Stomach (tissue), 9 donors: ENCODE measurements around the gene GPC6. TPM values are rescaled to one million over a fixed set of nuclear protein-coding genes. Genes with fewer than 3 reads are reported as not detected.
A peak's percentile ranks its signal among the peaks of the same experiment; 100 is the strongest.

Experiments used
- DNase-seq, 2 donors: peaks; one replicate each; pipeline versions ENCODE4 v3.0.0 to v3.0.0-alpha.2; 2013 to 2019
- H3K27ac ChIP-seq, 5 donors: fragments of 200-600 bp in 4 of 5; sonication (generic) in 4 of 5; one replicate each; pipeline ENCODE4 v1.5.1; 2013 to 2019; ENCODE audit warnings: mild to moderate bottlenecking in 1 of 5, moderate library complexity in 1 of 5
- H3K27me3 ChIP-seq, 3 donors: fragments of 200-600 bp; sonication (generic); one replicate each; pipeline ENCODE4 v1.5.1; 2017 to 2019; ENCODE audit warnings: mixed run types in 1 of 3
- H3K36me3 ChIP-seq, 4 donors: fragments of 200-600 bp; sonication (generic); 1 replicate in 3 of 4; 2 replicates in 1 of 4; pipeline ENCODE4 v1.5.1; 2016 to 2019
- H3K4me1 ChIP-seq, 4 donors: fragments of 200-600 bp; sonication (generic); one replicate each; pipeline ENCODE4 v1.5.1; 2016 to 2019
- H3K4me3 ChIP-seq, 4 donors: fragments of 200-600 bp; sonication (generic) in 3 of 4; one replicate each; pipeline ENCODE4 v1.5.1; 2016 to 2019; ENCODE audit warnings: mild to moderate bottlenecking in 1 of 4
- H3K9me3 ChIP-seq, 4 donors: fragments of 200-600 bp; sonication (generic); one replicate each; pipeline ENCODE4 v1.5.1; 2016 to 2019
- CTCF ChIP-seq, 7 experiments: fragments of 450-650 bp in 4 of 7; fragments of 200-600 bp in 3 of 7; sonication (generic) in 3 of 7; IDR thresholded peaks; one replicate each; pipeline ENCODE4 v1.5.1; 2016 to 2019; ENCODE audit warnings: antibody characterized with exemption in 7 of 7, control low read depth in 2 of 7, mild to moderate bottlenecking in 1 of 7
- EP300 ChIP-seq: sonication (generic); formaldehyde crosslinking; IDR thresholded peaks from one replicate; pipeline ENCODE4 v1.6.1; 2017; ENCODE audit warnings: antibody characterized with exemption
- POLR2A ChIP-seq, 4 donors: fragments of 450-650 bp; IDR thresholded peaks; one replicate each; pipeline ENCODE4 v1.6.1; 2016; ENCODE audit warnings: antibody characterized with exemption in 4 of 4, control low read depth in 2 of 4, mild to moderate bottlenecking in 1 of 4, moderate library complexity in 1 of 4
- POLR2AphosphoS5 ChIP-seq, 3 donors: sonication (generic); formaldehyde crosslinking; IDR thresholded peaks; one replicate each; pipeline ENCODE4 v1.6.1; 2016; ENCODE audit warnings: antibody characterized with exemption in 3 of 3
- WGBS, 5 donors: extraction: QIAGEN DNeasy Blood & Tissue Kit in 3 of 5; methylation state at CpG; one replicate each; pipeline versions ENCODE4 v1.1.5 to v1.1.7; 2013 to 2018; 5-methylcytosine and 5-hydroxymethylcytosine counted together
- intact Hi-C: fragments of 100-400 bp; cut with DNase I; formaldehyde crosslinking; loops from one replicate; pipeline ENCODE4 v1.15.1; 2023; ENCODE audit warnings: low total_unique reads
- polyA plus RNA-seq, 3 donors: library from polyadenylated mRNA; stranded (reverse); fragments of 200-250 nt; gene quantifications; one replicate each; pipeline ENCODE4 v1.2.3, GENCODE V29; 2013
- total RNA-seq, 5 donors: library from RNA; depleted of rRNA; stranded (reverse); fragments of >200 nt; gene quantifications; one replicate each; pipeline versions ENCODE4 v1.1.0 to v1.2.3, GENCODE V29; 2014 to 2016
- donor health status: healthy with polysubstance abuse.
- donor health status: Bipolar disorder and iron deficiency.
- donor health status: healthy.

GPC6 gene
- total and polyA plus RNA-seq, 8 donors, result 0.70 to 52.7 (median 5.6) TPM

GRCh38 chr13:93987458-93987857 lies 760.9 kb downstream of the GPC6 start:
- Histone ChIP-seq H3K36me3 (no peaks in the 10 kb centered on the region), H3K4me1 (no peaks in the 10 kb centered on the region), H3K4me3 (no peak overlapping the region), H3K27me3 (no peaks in the 10 kb centered on the region), H3K9me3 (peaks cover 0 to 4% (median 0%) of the 10 kb centered on the region in 4 donors), H3K27ac (no peak overlapping the region)
- DNase-seq, result no peak
- intact Hi-C loops, result no loop called here
- TF ChIP-seq POLR2A (IDR thresholded peaks at IDR 0.05) (no peak), CTCF (IDR thresholded peaks at IDR 0.05) (no peak), POLR2AphosphoS5 (IDR thresholded peaks at IDR 0.05) (no peak)

GRCh38 chr13:93991569-93991968 lies 765.0 kb downstream of the GPC6 start:
- TF ChIP-seq CTCF (IDR thresholded peaks at IDR 0.05) (no peak), POLR2A (IDR thresholded peaks at IDR 0.05) (no peak), EP300 (no peak), POLR2AphosphoS5 (IDR thresholded peaks at IDR 0.05) (no peak)
- Histone ChIP-seq H3K27ac (no peak overlapping the region), H3K9me3 (peaks cover 0 to 4% (median 0%) of the 10 kb centered on the region in 4 donors), H3K4me3 (no peak overlapping the region), H3K36me3 (no peaks in the 10 kb centered on the region), H3K27me3 (no peaks in the 10 kb centered on the region), H3K4me1 (no peaks in the 10 kb centered on the region)
- intact Hi-C loops, result no loop called here
- no peak for DNase-seq

GRCh38 chr13:93996481-93996880 lies 769.9 kb downstream of the GPC6 start:
- no peak overlapping the region for H3K4me3 ChIP-seq
- H3K27me3 ChIP-seq, result no peaks in the 10 kb centered on the region
- WGBS, 5 donors, result 84 to 93% (median 89%) methylated on average over 3 of the region's 3 CpGs
- DNase-seq, result no peak
- intact Hi-C loops, result no loop called here
- peaks cover 0 to 7% (median 0%) of the 10 kb centered on the region in 4 donors for H3K9me3 ChIP-seq
- H3K27ac ChIP-seq, result no peak overlapping the region
- TF ChIP-seq EP300 (no peak), POLR2AphosphoS5 (IDR thresholded peaks at IDR 0.05) (no peak), CTCF (IDR thresholded peaks at IDR 0.05) (no peak), POLR2A (IDR thresholded peaks at IDR 0.05) (no peak)
- no peaks in the 10 kb centered on the region for H3K36me3 ChIP-seq
- H3K4me1 ChIP-seq, result no peaks in the 10 kb centered on the region

GRCh38 chr13:94006296-94006695 lies 779.7 kb downstream of the GPC6 start:
- intact Hi-C loops, result no loop called here
- Histone ChIP-seq H3K27me3 (no peaks in the 10 kb centered on the region), H3K9me3 (peaks cover 0 to 3% (median 0%) of the 10 kb centered on the region in 4 donors), H3K36me3 (no peaks in the 10 kb centered on the region), H3K4me3 (no peak overlapping the region), H3K27ac (no peak overlapping the region), H3K4me1 (no peaks in the 10 kb centered on the region)
- peak in 1 of 2 donors; percentile 52 for DNase-seq
- TF ChIP-seq POLR2AphosphoS5 (IDR thresholded peaks at IDR 0.05) (no peak), CTCF (IDR thresholded peaks at IDR 0.05) (no peak), POLR2A (IDR thresholded peaks at IDR 0.05) (no peak), EP300 (no peak)
- 37 to 72% (median 39%) methylated on average over 6 of the region's 6 CpGs for WGBS, 5 donors
